Brain microvascular endothelial cell (primary cell): ENCODE data around the gene BCAP31.

Experiments
- DNase-seq: peaks from one replicate; pipeline ENCODE4 v3.0.0-alpha.2; 2020
- H3K27ac ChIP-seq: fragments of 250-450 bp; sonication (Bioruptor Pico); 2 replicates; pipeline ENCODE4 v1.5.1; 2020; ENCODE audit warnings: mild to moderate bottlenecking, moderate library complexity
- H3K27me3 ChIP-seq: fragments of 250-450 bp; sonication (Bioruptor Pico); replicated peaks from 2 replicates; pipeline ENCODE4 v1.5.1; 2020; ENCODE audit warnings: mild to moderate bottlenecking
- H3K36me3 ChIP-seq: fragments of 250-450 bp; sonication (Bioruptor Pico); replicated peaks from 2 replicates; pipeline ENCODE4 v1.5.1; 2020; ENCODE audit warnings: mild to moderate bottlenecking
- H3K4me3 ChIP-seq: 2 replicates; pipeline ENCODE4 v1.5.1; 2011; ENCODE audit warnings: low read depth, mild to moderate bottlenecking, control low read depth, low read length, moderate library complexity
- in situ Hi-C: cut with HindIII; loops from 2 replicates; pipeline ENCODE4 v1.10.0; 2017; ENCODE audit warnings: low sequenced_read_pairs, low pct_ligation_motif_present
- TF ChIP-seq, protein P1 (sequence below): IDR thresholded peaks from 2 replicates; pipeline ENCODE4 v1.5.1; 2011; ENCODE audit warnings: low read depth, mild to moderate bottlenecking, moderate library complexity, low read length, control low read depth, inconsistent platforms; ENCODE audit errors: missing control alignments

Gene BCAP31

DNA sequence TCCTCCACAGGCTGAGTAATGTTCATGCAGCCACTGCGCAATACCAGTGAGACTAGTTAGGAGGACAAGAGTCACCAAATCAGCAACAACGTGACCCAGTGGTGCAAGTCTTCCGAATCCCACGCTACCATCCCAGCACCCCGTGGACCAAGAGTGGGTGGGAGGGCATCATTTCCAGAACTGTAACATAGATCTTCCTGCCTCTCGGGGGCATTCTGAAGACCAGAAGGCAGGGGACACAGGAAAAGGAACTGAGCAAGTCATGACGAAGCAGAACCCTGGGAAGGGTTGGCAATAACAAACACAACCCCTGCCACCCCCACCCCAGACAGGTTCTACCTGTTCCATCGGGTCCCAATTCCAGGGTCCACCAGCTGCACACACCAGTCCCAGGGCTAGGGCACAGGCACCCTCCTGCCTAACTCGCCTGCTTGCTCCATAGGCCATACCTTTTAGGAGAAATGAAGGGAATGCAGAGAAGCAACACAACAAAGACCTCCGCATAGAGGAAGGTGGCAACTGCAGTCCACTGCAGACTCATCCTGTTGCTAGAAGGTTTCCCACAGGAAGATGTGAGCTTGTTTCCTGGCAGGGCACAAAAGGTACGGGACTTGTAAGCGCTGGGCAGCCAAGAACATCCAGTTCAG, 1.4 kb downstream of the BCAP31 start:
- Histone ChIP-seq H3K36me3 (peaks cover 14% of the 10 kb centered on the region), H3K27ac (peak overlapping the region; percentile 70), H3K27me3 (no peaks in the 10 kb centered on the region), H3K4me3 (peak overlapping the region; percentile 65)
- in situ Hi-C loops, result no loop called here
- TF ChIP-seq, protein P1, sequence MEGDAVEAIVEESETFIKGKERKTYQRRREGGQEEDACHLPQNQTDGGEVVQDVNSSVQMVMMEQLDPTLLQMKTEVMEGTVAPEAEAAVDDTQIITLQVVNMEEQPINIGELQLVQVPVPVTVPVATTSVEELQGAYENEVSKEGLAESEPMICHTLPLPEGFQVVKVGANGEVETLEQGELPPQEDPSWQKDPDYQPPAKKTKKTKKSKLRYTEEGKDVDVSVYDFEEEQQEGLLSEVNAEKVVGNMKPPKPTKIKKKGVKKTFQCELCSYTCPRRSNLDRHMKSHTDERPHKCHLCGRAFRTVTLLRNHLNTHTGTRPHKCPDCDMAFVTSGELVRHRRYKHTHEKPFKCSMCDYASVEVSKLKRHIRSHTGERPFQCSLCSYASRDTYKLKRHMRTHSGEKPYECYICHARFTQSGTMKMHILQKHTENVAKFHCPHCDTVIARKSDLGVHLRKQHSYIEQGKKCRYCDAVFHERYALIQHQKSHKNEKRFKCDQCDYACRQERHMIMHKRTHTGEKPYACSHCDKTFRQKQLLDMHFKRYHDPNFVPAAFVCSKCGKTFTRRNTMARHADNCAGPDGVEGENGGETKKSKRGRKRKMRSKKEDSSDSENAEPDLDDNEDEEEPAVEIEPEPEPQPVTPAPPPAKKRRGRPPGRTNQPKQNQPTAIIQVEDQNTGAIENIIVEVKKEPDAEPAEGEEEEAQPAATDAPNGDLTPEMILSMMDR, result no peak
- DNase-seq, result no peak

DNA sequence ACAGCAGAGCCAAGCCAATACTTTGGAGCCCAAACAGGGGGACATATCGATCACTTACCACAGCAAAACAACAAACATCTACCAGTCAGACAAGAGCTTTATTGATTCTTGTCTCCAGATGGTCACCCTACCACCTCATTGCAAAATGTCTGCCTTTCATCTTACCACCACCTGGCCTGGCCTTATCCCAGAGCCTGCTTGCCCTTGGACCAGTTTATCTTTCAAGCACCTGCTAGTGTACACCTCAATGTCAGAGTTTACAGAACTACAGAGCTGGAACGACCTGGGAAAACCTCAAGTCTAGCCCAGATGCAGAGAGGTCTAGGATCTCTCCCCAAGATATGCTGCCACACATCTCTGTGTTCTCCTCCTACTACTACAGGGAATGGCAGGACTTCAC, 4.5 kb downstream of the BCAP31 start:
- peaks cover 21% of the 10 kb centered on the region for H3K36me3 ChIP-seq
- no peak for DNase-seq
- no peaks in the 10 kb centered on the region for H3K27me3 ChIP-seq
- TF ChIP-seq, protein P1, result no peak
- no peak overlapping the region for H3K27ac ChIP-seq
- no peak overlapping the region for H3K4me3 ChIP-seq
- in situ Hi-C loops, result no loop called here

DNA sequence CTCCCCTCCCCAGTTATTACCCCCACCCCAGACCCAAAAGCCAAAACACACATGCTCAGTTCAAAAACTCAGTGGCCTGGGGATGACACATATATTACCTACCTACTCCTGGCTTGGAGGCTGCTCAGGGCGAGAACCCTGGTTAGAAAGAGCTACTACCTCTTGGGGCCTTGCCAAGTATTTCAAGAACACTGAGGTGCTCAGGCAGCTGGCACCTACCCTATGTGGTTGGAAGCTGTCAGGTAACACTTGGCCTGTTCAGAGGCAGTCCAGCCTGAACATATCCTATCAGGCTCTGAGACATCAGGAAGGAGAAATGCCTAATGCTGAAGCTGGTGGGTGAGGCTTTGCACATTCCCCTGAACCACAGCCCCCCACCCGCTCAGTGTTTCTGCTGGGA, 4.9 kb downstream of the BCAP31 start:
- H3K36me3 ChIP-seq, result peaks cover 25% of the 10 kb centered on the region

DNA sequence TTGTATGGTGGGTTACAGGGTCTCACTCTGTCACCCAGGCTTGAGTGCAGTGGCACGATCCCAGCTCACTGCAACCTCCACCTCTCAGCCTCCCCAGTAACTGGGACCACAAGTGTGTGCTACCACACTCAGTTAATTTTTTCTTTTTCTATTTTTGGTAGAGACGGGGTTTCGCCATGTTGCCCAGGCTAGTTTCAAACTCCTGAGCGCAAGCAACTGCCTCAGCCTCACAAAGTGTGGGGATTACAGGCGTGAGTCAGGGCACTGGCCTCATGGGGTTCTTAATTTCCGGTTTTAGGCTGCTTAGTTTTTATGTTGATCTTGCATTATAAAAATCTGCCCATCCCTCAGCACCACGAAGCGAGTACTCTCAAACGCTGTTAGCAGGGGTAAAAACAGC, 6.7 kb downstream of the BCAP31 start:
- no peak for DNase-seq
- H3K36me3 ChIP-seq, result peaks cover 31% of the 10 kb centered on the region
- TF ChIP-seq, protein P1, result no peak

More for the DNA sequence above, 4.9 kb downstream of the BCAP31 start:
- H3K27ac ChIP-seq, result no peak overlapping the region
- TF ChIP-seq, protein P1, result no peak
- in situ Hi-C loops, result no loop called here
- H3K27me3 ChIP-seq, result no peaks in the 10 kb centered on the region
- no peak for DNase-seq
- no peak overlapping the region for H3K4me3 ChIP-seq

DNA sequence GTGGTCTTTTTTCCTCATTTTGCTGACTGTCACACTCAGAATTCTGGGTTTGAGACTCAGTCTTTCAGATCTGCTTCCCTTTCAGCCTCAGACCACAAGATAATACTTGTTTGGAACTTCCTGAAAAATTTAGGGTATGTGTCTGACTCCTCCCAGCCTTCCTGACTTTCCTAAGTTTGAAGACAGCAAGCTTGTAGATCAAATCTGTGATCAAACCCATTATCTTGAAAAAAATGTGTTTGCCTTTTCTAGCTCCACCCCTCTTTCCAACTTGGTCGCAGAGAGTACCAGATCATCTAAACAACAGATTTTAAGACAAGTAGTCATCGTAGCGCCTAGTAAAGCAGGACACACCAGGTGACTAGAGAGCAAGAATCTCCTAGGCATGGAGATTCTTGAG, 9.9 kb downstream of the BCAP31 start:
- DNase-seq, result no peak
- in situ Hi-C loops, result no loop called here
- peaks cover 21% of the 10 kb centered on the region for H3K36me3 ChIP-seq
- TF ChIP-seq, protein P1, result no peak
- H3K4me3 ChIP-seq, result no peak overlapping the region
- H3K27me3 ChIP-seq, result no peaks in the 10 kb centered on the region
- no peak overlapping the region for H3K27ac ChIP-seq

More for the DNA sequence above, 6.7 kb downstream of the BCAP31 start:
- Histone ChIP-seq H3K27ac (no peak overlapping the region), H3K4me3 (no peak overlapping the region), H3K27me3 (no peaks in the 10 kb centered on the region)
- in situ Hi-C loops, result no loop called here
